HFF-Myc (cell line): ENCODE results near the gene KIRREL3.

Experiments used
- DNase-seq: peaks from one replicate; pipeline ENCODE4 v3.0.0-alpha.2; 2011; ENCODE audit warnings: low read depth; ENCODE audit errors: extremely low read depth
- H3K4me3 ChIP-seq: replicated peaks from 2 replicates; pipeline ENCODE4 v1.5.1; 2011; ENCODE audit warnings: low read depth, mild to moderate bottlenecking, control low read depth, low read length
- CTCF ChIP-seq: IDR thresholded peaks from 2 replicates; pipeline ENCODE4 v1.5.1; 2012; ENCODE audit warnings: mild to moderate bottlenecking, low read depth, low read length, control low read depth; ENCODE audit errors: missing control alignments

KIRREL3 gene

GRCh38 chr11:126843096-126843495 is 157.5 kb downstream of the KIRREL3 start:
- no peak for DNase-seq
- TF ChIP-seq CTCF: no peak
- no peak overlapping the region for H3K4me3 ChIP-seq

GRCh38 chr11:126841999-126842398 is 158.6 kb downstream of the KIRREL3 start:
- no peak overlapping the region for H3K4me3 ChIP-seq
- DNase-seq: no peak
- TF ChIP-seq CTCF: no peak

GRCh38 chr11:126840975-126841374 is 159.6 kb downstream of the KIRREL3 start:
- DNase-seq: no peak
- no peak for TF ChIP-seq CTCF
- H3K4me3 ChIP-seq: no peak overlapping the region

- H3K4me3 ChIP-seq: no peak overlapping the region
- no peak for TF ChIP-seq CTCF
- no peak for DNase-seq
Observed at GRCh38 chr11:126840201-126840886, 160.2 kb downstream of the KIRREL3 start.

- no peak overlapping the region for H3K4me3 ChIP-seq
- no peak for DNase-seq
- no peak for TF ChIP-seq CTCF
Observed at GRCh38 chr11:126839496-126839895, 161.1 kb downstream of the KIRREL3 start.

GRCh38 chr11:126838779-126839178 is 161.8 kb downstream of the KIRREL3 start:
- DNase-seq: no peak
- no peak overlapping the region for H3K4me3 ChIP-seq
- TF ChIP-seq CTCF: no peak

- H3K4me3 ChIP-seq: no peak overlapping the region
- no peak for DNase-seq
- TF ChIP-seq CTCF: no peak
Observed at GRCh38 chr11:126837581-126837980, 163.0 kb downstream of the KIRREL3 start.
